ENCODE results near the gene BRDT.
"Not testable (repeated sequence)": the region's sequence is repeated elsewhere in the genome, so short reads cannot be mapped to it uniquely, and the experiment has no call there.

The BRDT gene

GRCh38 chr1:91997607-91998195 is 48.5 kb downstream of the BRDT start:
- DNase-seq = no peak

- DNase-seq = no peak
Observed at GRCh38 chr1:92004129-92004528, 54.9 kb downstream of the BRDT start.

DNA sequence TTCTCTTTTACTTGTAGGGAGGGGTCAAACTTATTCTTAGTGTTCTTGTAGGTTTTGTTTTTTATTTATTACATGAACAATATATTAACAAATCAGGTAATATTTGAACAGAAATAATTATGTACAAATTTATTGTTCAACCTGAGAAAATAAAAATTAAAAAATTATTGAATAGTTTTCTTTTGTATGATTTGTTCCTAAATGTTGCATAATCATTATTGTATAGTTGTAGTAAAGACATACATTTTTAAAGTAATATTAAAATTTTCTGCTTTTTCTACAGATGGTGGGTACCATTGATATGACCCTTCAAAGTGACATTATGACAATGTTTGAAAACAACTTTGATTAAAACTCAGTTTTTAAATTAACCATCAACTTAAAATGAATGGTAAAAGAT is 64.7 kb downstream of the BRDT start:
- no peak for DNase-seq

DNA sequence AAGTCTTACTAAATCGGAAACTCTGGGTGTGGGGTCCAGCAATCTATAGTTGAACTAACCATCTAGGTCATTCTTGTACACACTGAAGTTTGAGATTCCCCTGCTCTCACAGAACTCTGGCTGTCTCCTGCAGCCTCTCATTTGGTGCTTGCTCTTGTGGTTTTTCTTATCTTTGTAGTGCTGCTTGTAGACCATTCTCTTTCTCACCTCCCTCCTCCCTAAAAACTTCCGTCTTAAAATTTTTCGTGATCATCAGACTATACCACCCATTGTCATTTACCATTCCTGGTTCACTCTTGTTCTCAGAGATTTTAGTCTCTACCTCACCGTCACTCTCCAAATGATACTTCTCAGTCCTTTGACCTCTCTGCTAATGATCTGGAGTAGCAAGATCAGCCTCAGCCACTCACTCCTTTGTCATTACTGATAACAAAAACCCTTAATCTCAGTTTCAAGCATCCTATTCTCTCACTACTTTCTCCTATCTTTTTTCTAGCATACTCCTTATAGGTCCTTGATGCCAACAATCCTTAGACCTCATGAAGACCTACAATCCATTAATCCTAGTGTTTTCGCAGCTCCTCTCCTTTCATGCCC is 67.6 kb downstream of the BRDT start:
- DNase-seq = no peak

- no peak for DNase-seq
Observed at GRCh38 chr1:92017656-92018055, 68.5 kb downstream of the BRDT start.

- DNase-seq = not testable (repeated sequence)
Observed at GRCh38 chr1:92026042-92026441, 76.8 kb downstream of the BRDT start.

GRCh38 chr1:92026806-92027205 is 77.6 kb downstream of the BRDT start:
- no peak for DNase-seq

DNA sequence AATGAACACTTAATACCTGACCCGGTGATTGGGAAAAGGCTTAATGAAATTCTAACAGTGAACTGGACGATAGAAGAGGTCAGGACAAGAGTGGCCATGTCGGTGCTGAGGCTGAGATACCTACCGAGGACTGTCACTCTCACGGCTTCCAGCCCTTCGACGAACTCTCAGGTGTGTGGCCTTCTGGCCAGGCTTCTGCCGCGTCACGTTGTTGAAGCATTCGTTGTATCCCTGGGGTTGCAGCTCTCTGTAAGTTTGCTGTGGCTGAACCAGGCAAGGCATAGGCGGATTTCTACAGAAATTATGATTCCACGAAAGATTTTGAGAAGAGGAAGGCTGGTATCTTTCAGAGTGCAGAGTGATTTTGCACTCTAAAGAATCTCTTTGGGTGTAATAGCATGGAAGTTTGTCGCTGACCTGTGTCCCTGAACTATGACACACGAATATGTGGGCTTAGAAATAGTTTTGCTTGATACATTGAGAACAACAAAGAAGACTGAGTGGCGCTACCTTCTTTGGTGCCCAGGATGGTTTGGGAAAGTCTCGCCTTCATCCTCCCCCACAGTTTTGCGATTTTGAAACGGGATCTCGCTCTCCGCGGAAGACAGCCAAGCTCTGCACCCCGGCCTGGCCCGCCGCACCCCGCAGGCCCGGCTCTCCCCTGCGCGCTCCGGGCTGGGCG is 80.2 kb downstream of the BRDT start:
- DNase-seq = no peak

- DNase-seq = no peak
Observed at GRCh38 chr1:92030656-92031107, 81.5 kb downstream of the BRDT start.

DNA sequence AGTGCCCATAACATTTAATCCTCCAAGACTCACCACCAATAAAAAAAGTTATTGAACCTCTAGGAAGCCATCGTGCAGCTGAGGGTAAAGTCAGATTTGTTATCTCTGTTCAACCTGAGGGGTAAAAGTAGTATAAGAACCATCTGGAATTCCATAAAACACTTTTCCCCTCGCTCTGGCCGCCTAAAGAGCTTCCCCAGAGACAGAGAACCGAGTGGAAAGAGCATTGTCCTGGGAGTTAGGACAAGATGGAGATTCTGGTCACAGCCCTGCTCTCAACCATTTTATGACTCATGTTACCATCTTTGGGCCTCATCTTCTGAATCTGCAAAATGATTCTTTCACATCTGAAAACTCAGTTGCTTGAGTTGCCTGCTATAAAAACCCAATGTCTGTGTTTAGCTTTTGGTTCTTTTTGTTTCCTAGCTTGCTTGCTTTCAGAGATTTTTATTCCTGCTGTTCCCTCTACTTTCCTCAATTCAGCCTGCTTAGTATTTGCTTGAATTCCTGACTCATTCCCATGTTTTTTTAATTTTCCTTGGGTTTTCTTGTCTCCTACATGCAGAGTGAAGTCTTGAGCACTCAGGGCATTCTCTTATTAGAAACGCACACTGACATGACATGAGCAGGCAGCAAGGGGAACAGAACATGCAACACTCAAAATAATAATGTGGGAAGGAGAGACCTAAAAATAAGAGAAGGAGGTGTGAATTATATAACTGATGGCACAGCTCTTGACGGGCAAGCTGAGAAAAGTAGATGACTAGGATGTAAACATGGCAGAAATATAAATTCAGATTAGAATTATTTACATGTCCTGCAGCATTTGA is 82.3 kb downstream of the BRDT start:
- DNase-seq = no peak

DNA sequence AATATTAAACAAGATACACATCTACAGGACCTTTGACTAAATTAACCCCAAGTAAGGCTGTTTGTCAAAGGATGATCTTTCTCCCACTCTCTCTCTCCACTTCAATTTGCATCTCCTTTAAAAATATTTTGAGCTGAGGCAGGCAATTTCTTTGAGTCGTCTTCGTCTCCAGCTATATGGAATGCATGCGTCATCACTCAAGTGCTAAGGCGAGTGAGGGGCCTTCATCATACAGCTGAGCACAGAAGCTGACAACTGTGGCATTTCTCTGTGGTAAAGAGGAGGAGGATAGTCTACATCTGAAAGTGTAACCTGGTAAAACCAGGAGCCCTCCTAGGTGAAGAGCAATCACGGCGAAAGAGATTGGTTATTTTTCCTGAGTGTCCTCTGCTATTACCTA is 88.2 kb downstream of the BRDT start:
- DNase-seq = no peak

- no peak for DNase-seq
Observed at GRCh38 chr1:92038695-92039346, 89.6 kb downstream of the BRDT start.

DNA sequence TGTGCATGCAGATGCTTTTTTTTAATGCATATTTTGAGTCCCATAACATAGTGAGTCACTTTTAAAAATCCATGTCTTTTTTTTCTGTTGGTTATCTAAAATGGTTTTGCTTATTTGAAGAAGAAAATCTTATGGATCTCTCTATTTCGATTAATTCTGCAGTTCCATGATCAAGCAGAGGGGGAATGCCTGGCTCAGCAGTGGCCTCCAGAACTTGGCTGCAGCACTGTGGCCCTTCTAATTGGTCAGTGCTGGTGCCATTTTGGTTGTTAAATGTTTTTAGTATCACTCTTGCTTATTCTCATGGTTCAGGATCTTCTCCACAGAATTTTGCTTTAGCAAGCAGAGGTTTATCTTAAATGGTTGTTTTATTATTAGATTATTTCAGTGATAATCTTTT is 91.8 kb downstream of the BRDT start:
- DNase-seq = no peak

DNA sequence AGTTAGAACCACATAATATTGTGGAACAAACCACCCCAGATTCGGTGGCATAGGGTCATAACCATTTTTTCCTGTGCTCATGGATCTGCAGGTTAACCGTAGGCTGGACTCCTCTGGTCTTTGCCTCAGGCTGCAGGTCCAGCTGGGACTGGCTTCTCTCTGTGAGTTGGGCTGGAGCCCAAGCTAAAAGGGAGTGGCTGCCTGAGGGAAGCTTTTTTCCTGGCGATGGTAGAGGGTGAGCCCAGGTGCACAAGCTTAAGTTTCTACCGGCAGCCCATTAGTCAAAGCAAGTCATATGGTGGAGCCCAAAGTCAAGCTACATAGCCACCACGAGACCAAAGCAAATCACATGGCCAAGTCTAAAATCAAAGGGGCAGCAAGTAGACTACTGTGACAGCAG is 94.4 kb downstream of the BRDT start:
- DNase-seq = no peak

DNA sequence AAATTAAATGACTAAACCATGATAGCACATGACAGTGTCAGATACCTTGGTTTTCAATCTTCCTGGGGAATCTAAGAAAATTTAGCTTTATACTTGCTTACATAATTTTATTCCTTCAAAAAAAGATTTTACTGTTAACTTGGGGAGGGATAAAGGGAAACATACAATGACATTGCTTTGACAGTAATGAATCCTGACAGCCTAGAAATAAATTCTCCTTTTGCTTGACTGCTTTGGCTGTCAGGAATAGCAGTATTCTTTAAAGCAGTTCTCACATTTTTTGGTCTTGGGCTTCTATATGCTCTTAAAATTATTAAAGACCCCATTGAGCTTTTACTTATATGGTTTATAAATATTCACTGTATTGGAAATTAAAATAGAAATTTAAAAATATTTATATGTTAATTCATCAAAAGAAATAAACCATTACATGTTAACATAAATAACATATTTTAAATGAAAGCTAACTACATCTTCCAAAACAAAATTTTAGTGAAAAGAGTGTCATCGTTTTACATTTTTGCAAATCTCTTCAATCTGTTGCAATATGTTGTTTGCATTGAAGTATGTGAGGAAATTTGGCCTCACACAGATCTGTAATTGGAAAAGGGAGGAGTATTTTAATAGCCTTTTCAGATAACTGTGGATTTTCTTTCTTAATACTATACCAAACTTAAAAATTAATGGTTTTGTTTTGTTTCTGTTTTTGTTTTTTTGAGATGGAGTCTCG is 96.7 kb downstream of the BRDT start:
- DNase-seq = no peak

GRCh38 chr1:92051948-92052347 is 102.7 kb downstream of the BRDT start:
- DNase-seq = no peak
